HepG2 (cell line): ENCODE results near the gene TRNP1. TPM values are rescaled to one million over a fixed set of nuclear protein-coding genes. Genes with fewer than 3 reads are reported as not detected.

Experiments used
- E2F5 ChIP-seq: sonication (generic); formaldehyde crosslinking; conservative IDR thresholded peaks from 2 replicates; pipeline ENCODE4 v1.4.0; 2020; ENCODE audit warnings: missing genetic modification reagents
- ELF4 ChIP-seq: sonication (generic); formaldehyde crosslinking; IDR thresholded peaks from 2 replicates; pipeline ENCODE4 v1.5.0; 2020; ENCODE audit warnings: missing genetic modification reagents, mild to moderate bottlenecking, moderate library complexity, borderline replicate concordance
- ETV5 ChIP-seq: IDR thresholded peaks from 2 replicates; pipeline ENCODE4 v1.6.1; 2018; ENCODE audit warnings: missing biosample characterization, missing genetic modification reagents, inconsistent platforms, borderline replicate concordance
- FIP1L1 ChIP-seq: fragments of 200-400 bp; formaldehyde crosslinking; IDR thresholded peaks from 2 replicates; pipeline ENCODE4 v1.6.1; 2018; ENCODE audit warnings: low read depth, mild to moderate bottlenecking, low read length, moderate library complexity, borderline replicate concordance; ENCODE audit not compliant: insufficient read depth
- HINFP ChIP-seq: sonication (generic); formaldehyde crosslinking; IDR thresholded peaks from 2 replicates; pipeline ENCODE4 v1.4.0; 2020; ENCODE audit warnings: low read depth, mild to moderate bottlenecking, missing genetic modification reagents
- HIVEP1 ChIP-seq: sonication (generic); formaldehyde crosslinking; IDR thresholded peaks from 2 replicates; pipeline ENCODE4 v1.4.0; 2020; ENCODE audit warnings: mild to moderate bottlenecking, missing genetic modification reagents
- HMG20B ChIP-seq: conservative IDR thresholded peaks from 2 replicates; pipeline ENCODE4 v1.6.1; 2016; ENCODE audit warnings: missing genetic modification reagents, missing compliant biosample characterization
- KDM2A ChIP-seq: sonication (generic); formaldehyde crosslinking; IDR thresholded peaks from 2 replicates; pipeline ENCODE4 v1.4.0; 2020; ENCODE audit warnings: low read depth, missing genetic modification reagents, borderline replicate concordance
- MBNL3 ChIP-seq: fragments of 250-450 bp; sonication (Bioruptor Pico); conservative IDR thresholded peaks from 2 replicates; pipeline ENCODE4 v1.8.0; 2022; ENCODE audit warnings: mild to moderate bottlenecking, inconsistent platforms
- NR2F2 ChIP-seq: IDR thresholded peaks from 2 replicates; pipeline ENCODE4 v1.6.1; 2012; ENCODE audit warnings: low read depth, inconsistent platforms, borderline replicate concordance
- RERE ChIP-seq: IDR thresholded peaks from 2 replicates; pipeline ENCODE4 v1.6.1; 2016; ENCODE audit warnings: low read depth, missing genetic modification reagents, missing compliant biosample characterization
- SMYD3 ChIP-seq: sonication (generic); formaldehyde crosslinking; IDR thresholded peaks from 2 replicates; pipeline ENCODE4 v1.8.1; 2023; ENCODE audit warnings: mild to moderate bottlenecking, missing genetic modification reagents
- TBP ChIP-seq: sonication (generic); formaldehyde crosslinking; IDR thresholded peaks from 2 replicates; pipeline ENCODE4 v1.5.0; 2020; ENCODE audit warnings: missing genetic modification reagents
- TEAD3 ChIP-seq: optimal IDR thresholded peaks from 2 replicates; pipeline ENCODE3; 2016; ENCODE audit warnings: borderline replicate concordance
- ZFP1 ChIP-seq: IDR thresholded peaks from 2 replicates; pipeline ENCODE4 v1.6.1; 2016
- ZFY ChIP-seq: sonication (generic); formaldehyde crosslinking; IDR thresholded peaks from 2 replicates; pipeline ENCODE4 v1.4.0; 2020; ENCODE audit warnings: missing genetic modification reagents
- ZNF121 ChIP-seq: sonication (generic); formaldehyde crosslinking; IDR thresholded peaks from 2 replicates; pipeline ENCODE4 v1.5.0; 2020; ENCODE audit warnings: mild to moderate bottlenecking, missing genetic modification reagents
- ZNF230 ChIP-seq: sonication (generic); formaldehyde crosslinking; IDR thresholded peaks from 2 replicates; pipeline ENCODE4 v1.4.0; 2020; ENCODE audit warnings: mild to moderate bottlenecking, missing genetic modification reagents
- ZNF362 ChIP-seq: sonication (generic); formaldehyde crosslinking; IDR thresholded peaks from 2 replicates; pipeline ENCODE4 v1.4.0; 2020; ENCODE audit warnings: missing genetic modification reagents, mild to moderate bottlenecking, borderline replicate concordance
- ZNF737 ChIP-seq: sonication (generic); formaldehyde crosslinking; IDR thresholded peaks from 2 replicates; pipeline ENCODE4 v1.5.0; 2020; ENCODE audit warnings: missing genetic modification reagents, mild to moderate bottlenecking, borderline replicate concordance
- ZNF772 ChIP-seq: sonication (generic); formaldehyde crosslinking; IDR thresholded peaks from 2 replicates; pipeline ENCODE4 v1.5.0; 2020; ENCODE audit warnings: mild to moderate bottlenecking, missing genetic modification reagents
- ZNF788 ChIP-seq: sonication (generic); formaldehyde crosslinking; IDR thresholded peaks from 2 replicates; pipeline ENCODE4 v1.5.0; 2020; ENCODE audit warnings: mild to moderate bottlenecking, missing genetic modification reagents, borderline replicate concordance
- polyA plus RNA-seq, 8 experiments: library from polyadenylated mRNA; depleted of rRNA in 3 of 8; stranded (reverse) in 7 of 8; unstranded in 1 of 8; fragments of >200 nt; fragmentation: Illumina TruSeq in 4 of 8; extraction: Trizol in 4 of 8; gene quantifications; 2 replicates each; pipeline versions ENCODE4 v1.2.1 to v1.2.3, GENCODE V29; 2011 to 2016; ENCODE audit warnings: low read depth in 4 of 8, missing spikeins in 1 of 8, mixed read lengths in 1 of 8; ENCODE audit not compliant: insufficient read depth in 1 of 8
- total RNA-seq, 5 experiments: library from RNA; depleted of rRNA; stranded (reverse); fragments of >200 nt; fragmentation: Illumina TruSeq; extraction: Trizol; gene quantifications; 2 replicates each; pipeline ENCODE4 v1.2.3, GENCODE V29; 2016; ENCODE audit warnings: low read depth in 1 of 5

The TRNP1 gene
- total and polyA plus RNA-seq, 2 of the 13 experiments (the other 11 are each of a cell fraction or from before 2014, with no cell fraction given), result 42.0 to 158 TPM

GRCh38 chr1:27027575-27028250, 34.2 kb downstream of the TRNP1 start (continued):
- TF ChIP-seq HINFP (CRISPR knock-in tag), result no peak
- TF ChIP-seq ZNF788, result no peak
- TF ChIP-seq ZNF121 (CRISPR knock-in tag), result no peak
- TF ChIP-seq ZNF230 (CRISPR knock-in tag), result no peak
- no peak for TF ChIP-seq SMYD3 (CRISPR knock-in tag)
- TF ChIP-seq ZNF772 (CRISPR knock-in tag), result 0 out of 2 replicates have a peak, but pooled peaks have one; percentile 26
- TF ChIP-seq TBP (CRISPR knock-in tag), result no peak
- no peak for TF ChIP-seq NR2F2
- no peak for TF ChIP-seq ELF4 (CRISPR knock-in tag)
- no peak for TF ChIP-seq ETV5 (CRISPR knock-in tag)
- TF ChIP-seq ZNF362, result no peak
- TF ChIP-seq KDM2A, result no peak
- TF ChIP-seq TEAD3 (CRISPR knock-in tag), result peak; percentile 14
- TF ChIP-seq ZFP1, result no peak
- TF ChIP-seq FIP1L1, result no peak
- TF ChIP-seq HMG20B, result peak; percentile 46; the same call in 1 of the 2 replicates
- no peak for TF ChIP-seq ZFY (CRISPR knock-in tag)
- TF ChIP-seq E2F5 (CRISPR knock-in tag), result no peak
- TF ChIP-seq MBNL3 (CRISPR knock-in tag), result no peak
- no peak for TF ChIP-seq HIVEP1
- TF ChIP-seq RERE, result no peak
- no peak for TF ChIP-seq ZNF737 (CRISPR knock-in tag)
